Colon (tissue), 2 donors: ENCODE measurements around the gene RFX8.
"Not testable (repeated sequence)": the region's sequence is repeated elsewhere in the genome, so short reads cannot be mapped to it uniquely, and the experiment has no call there.

Source experiments
- FAIRE-seq: peaks from 2 replicates; lab custom pipeline; 2012; peaks lifted over from hg19 to GRCh38; lab: Jason Lieb, UNC
- donor health status: control.
- donor health status: control.

Gene RFX8

GRCh38 chr2:101440127-101440738 lies 34.7 kb downstream of the RFX8 start:
- no peak for FAIRE-seq

- FAIRE-seq: no peak
These were observed 35.2 kb downstream of the RFX8 start for GRCh38 chr2:101439716-101440115.

GRCh38 chr2:101438555-101438954 lies 36.4 kb downstream of the RFX8 start:
- not testable (repeated sequence) for FAIRE-seq

GRCh38 chr2:101435001-101435862 lies 39.7 kb downstream of the RFX8 start:
- no peak for FAIRE-seq

- FAIRE-seq: no peak
These were observed 41.4 kb downstream of the RFX8 start for GRCh38 chr2:101433465-101433864.

GRCh38 chr2:101432411-101433181 lies 42.3 kb downstream of the RFX8 start:
- FAIRE-seq: no peak

GRCh38 chr2:101431486-101431885 lies 43.4 kb downstream of the RFX8 start:
- no peak for FAIRE-seq

GRCh38 chr2:101430156-101430555 lies 44.8 kb downstream of the RFX8 start:
- FAIRE-seq: no peak

- no peak for FAIRE-seq
These were observed 45.5 kb downstream of the RFX8 start for GRCh38 chr2:101429453-101429852.

GRCh38 chr2:101428422-101429176 lies 46.3 kb downstream of the RFX8 start:
- no peak for FAIRE-seq

GRCh38 chr2:101427743-101428142 lies 47.2 kb downstream of the RFX8 start:
- FAIRE-seq: no peak

- FAIRE-seq: no peak
These were observed 47.7 kb downstream of the RFX8 start for GRCh38 chr2:101427240-101427639.

GRCh38 chr2:101426822-101427221 lies 48.1 kb downstream of the RFX8 start:
- FAIRE-seq: no peak

- FAIRE-seq: no peak
These were observed 54.3 kb downstream of the RFX8 start for GRCh38 chr2:101420623-101421022.

GRCh38 chr2:101419096-101419663 lies 55.7 kb downstream of the RFX8 start:
- no peak for FAIRE-seq

GRCh38 chr2:101418460-101419095 lies 56.3 kb downstream of the RFX8 start:
- no peak for FAIRE-seq

GRCh38 chr2:101416609-101417008 lies 58.3 kb downstream of the RFX8 start:
- FAIRE-seq: no peak

- FAIRE-seq: no peak
These were observed 59.0 kb downstream of the RFX8 start for GRCh38 chr2:101415884-101416283.

- FAIRE-seq: no peak
These were observed 59.7 kb downstream of the RFX8 start for GRCh38 chr2:101415220-101415619.

- no peak for FAIRE-seq
These were observed 62.7 kb downstream of the RFX8 start for GRCh38 chr2:101412092-101412694.

- FAIRE-seq: no peak
These were observed 64.2 kb downstream of the RFX8 start for GRCh38 chr2:101410746-101411145.
